Neutrophil (primary cell): ENCODE results near the gene MEF2C.

ENCODE experiments used
- H3K27ac ChIP-seq: fragments of 200-600 bp; sonication (generic); 2 replicates; pipeline ENCODE4 v1.5.1; 2016; ENCODE audit warnings: mild to moderate bottlenecking, moderate library complexity
- H3K27me3 ChIP-seq: fragments of 200-600 bp; sonication (generic); 2 replicates; pipeline ENCODE4 v1.6.0; 2016; ENCODE audit warnings: mild to moderate bottlenecking
- H3K36me3 ChIP-seq: fragments of 200-600 bp; sonication (generic); 2 replicates; pipeline ENCODE4 v1.5.1; 2017
- H3K4me1 ChIP-seq, 2 experiments: fragments of 200-600 bp in 1 of 2; sonication (generic) in 1 of 2; 1 replicate in 1 of 2; 2 replicates in 1 of 2; pipeline versions ENCODE4 v1.5.1 to v1.6.1; 2013 to 2016; ENCODE audit warnings: low read depth in 1 of 2, low read length in 1 of 2, mild to moderate bottlenecking in 1 of 2, moderate library complexity in 1 of 2; ENCODE audit not compliant: control insufficient read depth in 1 of 2, insufficient read depth in 1 of 2
- H3K4me3 ChIP-seq, 2 experiments: fragments of 200-600 bp in 1 of 2; sonication (generic) in 1 of 2; 1 replicate in 1 of 2; 2 replicates in 1 of 2; pipeline ENCODE4 v1.5.1; 2013 to 2016; ENCODE audit warnings: low read depth in 1 of 2, low read length in 1 of 2, mild to moderate bottlenecking in 1 of 2, moderate library complexity in 1 of 2
- H3K9me3 ChIP-seq: fragments of 200-600 bp; sonication (generic); 2 replicates; pipeline ENCODE4 v1.5.1; 2016
- TF ChIP-seq, protein P1 (sequence below): fragments of 200-600 bp; sonication (generic); IDR thresholded peaks from 2 replicates; pipeline ENCODE4 v1.5.1; 2016; ENCODE audit warnings: antibody characterized with exemption

Gene MEF2C

DNA sequence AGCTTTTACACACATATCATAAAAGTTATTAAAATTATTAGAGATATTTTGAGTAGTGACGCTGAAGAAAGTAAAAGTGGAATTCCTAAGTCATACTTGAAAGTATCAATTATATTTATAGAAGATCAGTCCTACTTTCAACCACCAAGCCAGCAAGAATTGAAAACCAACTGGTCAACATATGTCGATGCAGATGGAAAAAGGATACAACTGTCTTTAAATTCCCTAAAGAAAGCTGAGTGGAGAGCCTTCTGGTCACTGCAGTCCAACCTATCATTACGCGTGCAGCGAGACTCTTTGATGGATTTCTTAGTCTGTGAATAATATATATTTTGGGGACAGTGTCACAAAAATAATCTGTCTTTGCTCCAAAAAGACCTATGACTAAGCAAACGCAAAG lies 15.3 kb downstream of the MEF2C start:
- H3K27me3 ChIP-seq = no peaks in the 10 kb centered on the region
- H3K9me3 ChIP-seq = no peaks in the 10 kb centered on the region
- TF ChIP-seq, protein P1, sequence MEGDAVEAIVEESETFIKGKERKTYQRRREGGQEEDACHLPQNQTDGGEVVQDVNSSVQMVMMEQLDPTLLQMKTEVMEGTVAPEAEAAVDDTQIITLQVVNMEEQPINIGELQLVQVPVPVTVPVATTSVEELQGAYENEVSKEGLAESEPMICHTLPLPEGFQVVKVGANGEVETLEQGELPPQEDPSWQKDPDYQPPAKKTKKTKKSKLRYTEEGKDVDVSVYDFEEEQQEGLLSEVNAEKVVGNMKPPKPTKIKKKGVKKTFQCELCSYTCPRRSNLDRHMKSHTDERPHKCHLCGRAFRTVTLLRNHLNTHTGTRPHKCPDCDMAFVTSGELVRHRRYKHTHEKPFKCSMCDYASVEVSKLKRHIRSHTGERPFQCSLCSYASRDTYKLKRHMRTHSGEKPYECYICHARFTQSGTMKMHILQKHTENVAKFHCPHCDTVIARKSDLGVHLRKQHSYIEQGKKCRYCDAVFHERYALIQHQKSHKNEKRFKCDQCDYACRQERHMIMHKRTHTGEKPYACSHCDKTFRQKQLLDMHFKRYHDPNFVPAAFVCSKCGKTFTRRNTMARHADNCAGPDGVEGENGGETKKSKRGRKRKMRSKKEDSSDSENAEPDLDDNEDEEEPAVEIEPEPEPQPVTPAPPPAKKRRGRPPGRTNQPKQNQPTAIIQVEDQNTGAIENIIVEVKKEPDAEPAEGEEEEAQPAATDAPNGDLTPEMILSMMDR = no peak
- H3K36me3 ChIP-seq = no peaks in the 10 kb centered on the region
- no peaks in the 10 kb centered on the region for H3K4me1 ChIP-seq
- no peak overlapping the region for H3K27ac ChIP-seq
- no peak overlapping the region for H3K4me3 ChIP-seq

DNA sequence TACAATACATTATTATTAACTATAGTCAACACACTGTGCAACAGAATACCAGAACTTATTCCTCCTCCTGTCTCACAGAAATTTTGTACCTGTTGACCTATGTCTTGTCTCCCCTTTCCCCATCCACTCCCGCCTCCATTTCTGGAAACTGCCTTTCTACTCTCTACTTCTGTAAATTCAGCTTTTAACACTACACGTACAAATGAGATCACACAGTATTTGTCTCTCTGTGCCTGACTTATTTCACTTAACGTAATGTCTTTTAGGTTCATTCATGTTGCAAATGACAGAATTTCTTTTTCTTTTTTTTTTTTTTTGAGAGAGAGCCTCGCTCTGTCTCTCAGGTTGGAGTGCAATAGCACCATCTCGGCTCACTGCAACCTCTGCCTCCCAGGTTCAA lies 19.5 kb downstream of the MEF2C start:
- H3K27ac ChIP-seq = no peak overlapping the region
- no peaks in the 10 kb centered on the region for H3K4me1 ChIP-seq
- TF ChIP-seq, protein P1 = no peak
- H3K9me3 ChIP-seq = no peaks in the 10 kb centered on the region
- no peak overlapping the region for H3K4me3 ChIP-seq
- no peaks in the 10 kb centered on the region for H3K36me3 ChIP-seq
- H3K27me3 ChIP-seq = no peaks in the 10 kb centered on the region

DNA sequence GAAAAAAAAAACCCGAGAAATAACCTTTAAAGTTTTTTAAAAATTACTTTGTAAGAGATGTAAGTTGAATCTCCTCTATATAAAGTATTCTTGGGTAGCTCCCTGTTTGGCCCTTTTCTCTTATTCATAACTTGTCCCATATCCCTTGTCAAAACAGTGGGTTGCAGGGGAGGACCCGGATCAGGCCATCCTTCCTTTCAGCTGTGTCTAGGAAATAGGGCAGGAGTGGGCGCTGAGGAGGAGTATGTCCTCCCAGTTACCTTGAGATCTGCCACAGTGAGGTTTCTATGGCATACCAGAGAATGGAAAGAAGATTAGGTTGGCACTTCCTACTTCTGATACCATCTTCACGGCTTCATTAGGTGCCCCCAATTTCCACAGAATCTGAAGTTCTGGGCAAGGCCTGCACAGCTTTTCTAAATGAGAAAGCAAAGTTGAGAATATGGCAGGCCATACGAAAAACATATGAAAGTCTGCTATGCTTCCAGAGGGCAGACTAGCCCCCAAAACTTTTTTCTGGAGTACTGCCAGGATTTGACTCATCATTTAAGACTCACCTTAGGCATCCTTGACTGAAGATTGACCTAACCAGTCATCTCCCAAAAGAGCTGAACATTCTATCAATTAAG lies 20.3 kb downstream of the MEF2C start:
- TF ChIP-seq, protein P1 = no peak

DNA sequence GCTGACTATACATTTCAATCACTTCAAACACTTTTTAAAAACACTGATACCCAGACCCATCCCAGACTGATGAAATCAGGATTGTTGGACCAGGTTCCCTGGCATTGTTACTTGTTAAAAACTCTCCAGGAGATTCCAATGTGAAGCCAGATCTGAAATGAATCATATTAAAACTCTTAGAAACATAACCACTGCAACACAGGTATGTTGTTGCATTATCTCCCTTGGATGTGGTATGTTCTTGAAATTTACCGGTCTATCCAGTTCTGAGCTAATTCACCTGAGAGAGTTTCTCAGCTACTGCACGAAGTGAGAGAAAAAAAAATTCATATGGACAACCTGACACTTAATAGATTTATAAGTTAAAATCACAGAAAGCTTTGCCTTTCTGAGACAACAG lies 21.8 kb downstream of the MEF2C start:
- H3K9me3 ChIP-seq = no peaks in the 10 kb centered on the region
- H3K27me3 ChIP-seq = no peaks in the 10 kb centered on the region
- H3K27ac ChIP-seq = no peak overlapping the region
- TF ChIP-seq, protein P1 = no peak
- H3K36me3 ChIP-seq = no peaks in the 10 kb centered on the region
- H3K4me3 ChIP-seq = no peak overlapping the region
- no peaks in the 10 kb centered on the region for H3K4me1 ChIP-seq

More for the DNA sequence above, 20.3 kb downstream of the MEF2C start:
- no peaks in the 10 kb centered on the region for H3K36me3 ChIP-seq
- H3K27me3 ChIP-seq = no peaks in the 10 kb centered on the region
- H3K9me3 ChIP-seq = no peaks in the 10 kb centered on the region
- H3K27ac ChIP-seq = no peak overlapping the region
- no peak overlapping the region for H3K4me3 ChIP-seq
- no peaks in the 10 kb centered on the region for H3K4me1 ChIP-seq

DNA sequence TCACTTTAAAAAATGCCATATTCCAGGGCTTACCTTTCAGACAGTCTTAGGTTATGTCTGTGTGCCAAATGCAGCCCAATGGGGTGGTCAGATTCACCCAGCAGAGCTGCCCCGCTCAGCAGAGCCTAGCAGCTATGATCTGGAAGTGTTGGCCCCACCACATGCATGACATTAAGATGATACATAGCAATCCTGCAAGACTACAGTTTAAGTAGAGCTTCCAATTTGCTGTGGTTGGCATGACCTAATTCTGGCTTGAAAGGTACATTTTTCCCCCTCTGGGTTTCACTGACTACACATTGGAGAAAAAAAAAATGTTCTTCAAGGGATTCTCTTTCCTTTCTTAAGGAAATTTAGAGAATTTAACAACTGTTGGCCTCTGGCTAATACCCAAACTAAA lies 22.5 kb downstream of the MEF2C start:
- H3K9me3 ChIP-seq = no peaks in the 10 kb centered on the region
- no peak overlapping the region for H3K27ac ChIP-seq
- no peak overlapping the region for H3K4me3 ChIP-seq
- TF ChIP-seq, protein P1 = no peak
- no peaks in the 10 kb centered on the region for H3K4me1 ChIP-seq
- H3K36me3 ChIP-seq = no peaks in the 10 kb centered on the region
- no peaks in the 10 kb centered on the region for H3K27me3 ChIP-seq
